HG02759 (cell line): ENCODE measurements around the gene ZNF362.
"Not testable (repeated sequence)": the region's sequence is repeated elsewhere in the genome, so short reads cannot be mapped to it uniquely, and the experiment has no call there.

ENCODE experiments used
- ATAC-seq: cut with Tn5 transposase; IDR thresholded peaks from one replicate; pipeline ENCODE4 v1.9.1; 2021; ENCODE audit warnings: mild to moderate bottlenecking, moderate library complexity; ENCODE audit not compliant: unreplicated experiment

Gene ZNF362

GRCh38 chr1:33282791-33283190 is 26.5 kb downstream of the ZNF362 start:
- no peak for ATAC-seq

GRCh38 chr1:33284049-33284448 is 27.8 kb downstream of the ZNF362 start:
- ATAC-seq, result no peak

GRCh38 chr1:33286451-33287185 is 30.3 kb downstream of the ZNF362 start:
- ATAC-seq, result no peak

- no peak for ATAC-seq
These were observed 31.0 kb downstream of the ZNF362 start for GRCh38 chr1:33287317-33287716.

GRCh38 chr1:33288976-33289857 is 32.9 kb downstream of the ZNF362 start:
- ATAC-seq, result no peak

- no peak for ATAC-seq
These were observed 33.5 kb downstream of the ZNF362 start for GRCh38 chr1:33289858-33290154.

- ATAC-seq, result not testable (repeated sequence)
These were observed 34.3 kb downstream of the ZNF362 start for GRCh38 chr1:33290615-33291014.

GRCh38 chr1:33292726-33293340 is 36.5 kb downstream of the ZNF362 start:
- ATAC-seq, result no peak

- ATAC-seq, result no peak
These were observed 38.0 kb downstream of the ZNF362 start for GRCh38 chr1:33294071-33295010.

GRCh38 chr1:33295023-33295422 is 38.7 kb downstream of the ZNF362 start:
- ATAC-seq, result no peak

GRCh38 chr1:33295450-33296081 is 39.3 kb downstream of the ZNF362 start:
- ATAC-seq, result no peak

GRCh38 chr1:33296082-33296458 is 39.8 kb downstream of the ZNF362 start:
- ATAC-seq, result no peak

- no peak for ATAC-seq
These were observed 40.5 kb downstream of the ZNF362 start for GRCh38 chr1:33296824-33297223.

- no peak for ATAC-seq
These were observed 41.8 kb downstream of the ZNF362 start for GRCh38 chr1:33297911-33298622.

GRCh38 chr1:33298623-33299277 is 42.5 kb downstream of the ZNF362 start:
- no peak for ATAC-seq

GRCh38 chr1:33299461-33300155 is 43.3 kb downstream of the ZNF362 start:
- no peak for ATAC-seq

- ATAC-seq, result no peak
These were observed 44.4 kb downstream of the ZNF362 start for GRCh38 chr1:33300673-33301072.

GRCh38 chr1:33301273-33301984 is 45.1 kb downstream of the ZNF362 start:
- no peak for ATAC-seq
